C4-2B (cell line): ENCODE results near the gene MAGI2.

Experiments used
- H3K27ac ChIP-seq: fragments of 450-650 bp; 2 replicates; pipeline ENCODE4 v1.5.1; 2017
- CTCF ChIP-seq: fragments of 450-650 bp; conservative IDR thresholded peaks from 2 replicates; pipeline ENCODE4 v1.5.1; 2017; ENCODE audit warnings: mild to moderate bottlenecking
- ZFX ChIP-seq: fragments of 450-650 bp; IDR thresholded peaks from 2 replicates; pipeline ENCODE4 v1.6.1; 2017

Gene MAGI2

GRCh38 chr7:78022165-78022564, 1431.3 kb downstream of the MAGI2 start:
- no peak for TF ChIP-seq CTCF
- no peak for TF ChIP-seq ZFX
- no peak overlapping the region for H3K27ac ChIP-seq

GRCh38 chr7:78020874-78021249, 1432.6 kb downstream of the MAGI2 start:
- no peak overlapping the region for H3K27ac ChIP-seq
- TF ChIP-seq ZFX (no peak), CTCF (peak; percentile 55)

- H3K27ac ChIP-seq = peak overlapping the region; percentile 46
- peak; percentile 94 for TF ChIP-seq CTCF
- no peak for TF ChIP-seq ZFX
These were observed 1433.2 kb downstream of the MAGI2 start for GRCh38 chr7:78020136-78020873.

- peak overlapping the region; percentile 46 for H3K27ac ChIP-seq
- no peak for TF ChIP-seq CTCF
- TF ChIP-seq ZFX = peak; percentile 77
These were observed 1433.9 kb downstream of the MAGI2 start for GRCh38 chr7:78019447-78020135.

- TF ChIP-seq CTCF (peak; percentile 24), ZFX (no peak)
- peak overlapping the region; percentile 46 for H3K27ac ChIP-seq
These were observed 1434.6 kb downstream of the MAGI2 start for GRCh38 chr7:78018641-78019446.

- no peak for TF ChIP-seq CTCF
- no peak overlapping the region for H3K27ac ChIP-seq
These were observed 1435.8 kb downstream of the MAGI2 start for GRCh38 chr7:78017591-78018100.
